Thyroid gland (tissue), 4 donors: ENCODE measurements around the gene ACTL8. TPM values are rescaled to one million over a fixed set of nuclear protein-coding genes. Genes with fewer than 3 reads are reported as not detected.

ENCODE experiments used
- DNase-seq, 2 donors: peaks; one replicate each; pipeline ENCODE4 v3.0.0-alpha.2; 2019
- H3K27ac ChIP-seq, 3 donors: fragments of 200-600 bp; sonication (generic); 1 replicate in 2 of 3; 2 replicates in 1 of 3; pipeline ENCODE4 v1.5.1; 2016 to 2019; ENCODE audit warnings: mild to moderate bottlenecking in 1 of 3, moderate library complexity in 1 of 3
- H3K27me3 ChIP-seq: fragments of 200-600 bp; sonication (generic); one replicate; pipeline ENCODE4 v1.5.1; 2019
- H3K36me3 ChIP-seq, 2 donors: fragments of 200-600 bp; sonication (generic); one replicate each; pipeline ENCODE4 v1.5.1; 2016 to 2019
- H3K4me1 ChIP-seq, 2 donors: fragments of 200-600 bp; sonication (generic); one replicate each; pipeline ENCODE4 v1.5.1; 2017 to 2019
- H3K4me3 ChIP-seq, 3 donors: fragments of 200-600 bp; sonication (generic); replicated peaks in 1 of 3; 1 replicate in 2 of 3; 2 replicates in 1 of 3; pipeline ENCODE4 v1.5.1; 2016; ENCODE audit warnings: mild to moderate bottlenecking in 1 of 3
- H3K9me3 ChIP-seq: fragments of 200-600 bp; sonication (generic); one replicate; pipeline ENCODE4 v1.5.1; 2017
- POLR2A ChIP-seq, 2 donors: fragments of 450-650 bp; IDR thresholded peaks; one replicate each; pipeline ENCODE4 v1.6.1; 2017; ENCODE audit warnings: antibody characterized with exemption in 2 of 2, mild to moderate bottlenecking in 2 of 2, moderate library complexity in 1 of 2
- WGBS, 2 donors: methylation state at CpG; one replicate each; pipeline ENCODE4 v1.1.5; 2017; 5-methylcytosine and 5-hydroxymethylcytosine counted together
- intact Hi-C: fragments of 100-400 bp; cut with DNase I; formaldehyde crosslinking; loops from one replicate; pipeline ENCODE4 v1.15.1; 2023
- total RNA-seq, 4 donors: library from RNA; depleted of rRNA; stranded (reverse); fragments of >200 nt; gene quantifications; one replicate each; pipeline ENCODE4 v1.2.3, GENCODE V29; 2016
- TF ChIP-seq, protein P1 (sequence below), 6 experiments: fragments of 200-600 bp in 3 of 6; fragments of 450-650 bp in 3 of 6; sonication (generic) in 3 of 6; IDR thresholded peaks; one replicate each; pipeline ENCODE4 v1.5.1; 2016 to 2019; ENCODE audit warnings: antibody characterized with exemption in 6 of 6, mild to moderate bottlenecking in 2 of 6, inconsistent platforms in 1 of 6, moderate library complexity in 1 of 6

The ACTL8 gene
- total RNA-seq, 4 donors from 2014 or later = not detected

DNA sequence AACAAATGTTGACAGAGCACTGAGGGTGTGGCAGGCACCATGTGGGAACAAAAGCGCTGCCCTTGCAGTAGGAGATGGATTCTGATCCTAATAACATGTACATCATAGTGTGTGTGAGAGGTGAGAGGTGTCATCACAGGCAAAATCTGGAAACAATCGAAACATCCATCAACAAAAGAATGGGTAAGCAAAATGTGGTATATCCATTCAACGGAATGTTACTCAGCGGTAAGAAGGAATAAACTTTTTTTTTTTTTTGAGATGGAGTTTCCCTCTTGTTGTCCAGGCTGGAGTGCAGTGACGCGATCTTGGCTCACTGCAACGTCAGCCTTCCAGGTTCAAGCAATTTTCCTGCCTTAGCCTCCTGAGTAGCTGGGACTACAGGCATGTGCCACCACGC lies 112.3 kb downstream of the ACTL8 start:
- intact Hi-C loops = no loop called here

DNA sequence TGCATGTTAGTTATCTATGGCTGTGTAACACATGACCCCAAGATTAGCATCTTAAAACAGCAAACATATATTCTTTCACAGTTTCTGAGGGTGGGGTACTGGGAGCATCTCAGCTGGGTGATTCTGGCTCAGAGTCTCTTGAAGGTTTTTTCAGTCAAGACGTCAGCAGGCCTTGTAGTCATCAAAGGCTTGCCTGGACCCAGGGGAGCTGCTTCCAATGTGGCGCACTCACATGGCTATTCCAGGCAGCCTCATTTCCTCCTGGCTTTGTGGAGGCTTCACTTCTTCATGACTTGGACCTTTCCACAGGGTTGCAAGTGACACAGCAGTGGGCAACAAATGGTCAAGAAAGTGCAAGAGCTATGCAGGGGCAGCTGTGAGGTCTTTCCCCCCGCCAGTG lies 114.7 kb downstream of the ACTL8 start:
- intact Hi-C loops = no loop called here

More for the DNA sequence above, 112.3 kb downstream of the ACTL8 start:
- TF ChIP-seq, protein P1, sequence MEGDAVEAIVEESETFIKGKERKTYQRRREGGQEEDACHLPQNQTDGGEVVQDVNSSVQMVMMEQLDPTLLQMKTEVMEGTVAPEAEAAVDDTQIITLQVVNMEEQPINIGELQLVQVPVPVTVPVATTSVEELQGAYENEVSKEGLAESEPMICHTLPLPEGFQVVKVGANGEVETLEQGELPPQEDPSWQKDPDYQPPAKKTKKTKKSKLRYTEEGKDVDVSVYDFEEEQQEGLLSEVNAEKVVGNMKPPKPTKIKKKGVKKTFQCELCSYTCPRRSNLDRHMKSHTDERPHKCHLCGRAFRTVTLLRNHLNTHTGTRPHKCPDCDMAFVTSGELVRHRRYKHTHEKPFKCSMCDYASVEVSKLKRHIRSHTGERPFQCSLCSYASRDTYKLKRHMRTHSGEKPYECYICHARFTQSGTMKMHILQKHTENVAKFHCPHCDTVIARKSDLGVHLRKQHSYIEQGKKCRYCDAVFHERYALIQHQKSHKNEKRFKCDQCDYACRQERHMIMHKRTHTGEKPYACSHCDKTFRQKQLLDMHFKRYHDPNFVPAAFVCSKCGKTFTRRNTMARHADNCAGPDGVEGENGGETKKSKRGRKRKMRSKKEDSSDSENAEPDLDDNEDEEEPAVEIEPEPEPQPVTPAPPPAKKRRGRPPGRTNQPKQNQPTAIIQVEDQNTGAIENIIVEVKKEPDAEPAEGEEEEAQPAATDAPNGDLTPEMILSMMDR (IDR thresholded peaks at IDR 0.05) = no peak
- TF ChIP-seq POLR2A (IDR thresholded peaks at IDR 0.05) = no peak
- H3K27ac ChIP-seq = no peak overlapping the region
- no peaks in the 10 kb centered on the region for H3K9me3 ChIP-seq
- no peaks in the 10 kb centered on the region for H3K36me3 ChIP-seq
- DNase-seq = no peak
- H3K27me3 ChIP-seq = no peaks in the 10 kb centered on the region
- 93 to 95% methylated on average over 8 of the region's 8 CpGs for WGBS, 2 donors
- no peaks in the 10 kb centered on the region for H3K4me1 ChIP-seq
- no peak overlapping the region for H3K4me3 ChIP-seq

DNA sequence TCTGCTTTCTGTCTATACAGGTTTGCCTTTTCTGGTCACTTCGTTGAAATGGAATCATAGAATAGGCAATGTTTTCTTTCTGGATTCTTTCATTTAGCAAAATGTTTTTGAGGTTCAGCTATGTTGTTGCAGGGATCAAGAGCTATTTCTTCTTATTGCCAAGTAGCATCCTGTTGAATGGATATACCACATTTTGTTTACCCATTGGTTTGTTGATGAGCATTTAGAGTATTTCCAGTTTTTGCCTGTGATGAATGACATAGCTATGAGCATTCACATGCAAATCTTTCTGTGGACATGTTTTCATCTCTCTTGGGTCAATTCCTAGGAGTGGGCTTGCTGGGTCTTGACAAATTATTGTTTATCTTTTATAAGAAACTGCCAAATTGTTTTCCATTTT lies 115.5 kb downstream of the ACTL8 start:
- TF ChIP-seq, protein P1 (IDR thresholded peaks at IDR 0.05) = no peak
- no peak for TF ChIP-seq POLR2A (IDR thresholded peaks at IDR 0.05)
- H3K27me3 ChIP-seq = no peaks in the 10 kb centered on the region

More for the DNA sequence above, 114.7 kb downstream of the ACTL8 start:
- Histone ChIP-seq H3K4me1 (no peaks in the 10 kb centered on the region), H3K4me3 (no peak overlapping the region), H3K36me3 (no peaks in the 10 kb centered on the region), H3K27ac (no peak overlapping the region), H3K27me3 (no peaks in the 10 kb centered on the region), H3K9me3 (no peaks in the 10 kb centered on the region)
- no peak for DNase-seq
- 57 to 62% methylated on average over 3 of the region's 3 CpGs for WGBS, 2 donors
- TF ChIP-seq, protein P1 (IDR thresholded peaks at IDR 0.05) = no peak
- TF ChIP-seq POLR2A (IDR thresholded peaks at IDR 0.05) = no peak

DNA sequence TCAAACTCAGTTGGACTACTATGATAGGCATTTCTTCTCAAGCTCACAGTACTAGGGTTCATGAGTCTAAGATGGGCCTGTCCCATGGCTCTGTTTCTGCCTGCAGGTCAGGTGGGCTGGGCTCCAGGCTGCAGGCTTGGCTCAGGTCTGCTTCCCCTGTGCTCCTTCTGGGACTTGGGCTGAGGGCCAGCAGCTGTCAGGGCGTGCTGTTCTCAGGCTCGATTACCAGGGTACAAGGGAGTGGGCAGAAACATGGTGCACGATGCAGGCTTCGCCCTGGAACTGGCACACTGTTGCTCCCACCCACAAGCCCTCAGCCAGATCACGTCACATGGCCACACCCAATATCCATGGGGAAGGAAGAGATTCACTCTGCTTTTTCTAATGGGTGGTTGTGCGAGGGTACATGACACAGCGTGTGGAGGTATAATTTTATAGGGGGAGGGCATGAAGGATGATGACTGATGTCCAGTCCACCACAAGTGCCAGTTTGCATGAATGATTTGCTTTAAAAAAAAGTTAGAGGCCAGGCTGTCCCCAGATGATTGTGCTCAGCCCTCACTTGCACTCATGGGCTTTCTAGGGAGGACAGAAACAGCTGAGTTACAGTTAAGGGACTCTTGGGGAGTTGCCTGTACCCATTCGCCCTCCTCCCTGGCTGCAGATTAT lies 118.0 kb downstream of the ACTL8 start:
- TF ChIP-seq POLR2A (IDR thresholded peaks at IDR 0.05) = no peak
- TF ChIP-seq, protein P1 (IDR thresholded peaks at IDR 0.05) = no peak
- Histone ChIP-seq H3K4me3 (no peak overlapping the region), H3K27ac (no peak overlapping the region), H3K9me3 (no peaks in the 10 kb centered on the region), H3K4me1 (no peaks in the 10 kb centered on the region), H3K27me3 (no peaks in the 10 kb centered on the region), H3K36me3 (no peaks in the 10 kb centered on the region)
- intact Hi-C loops = no loop called here
- WGBS, 2 donors = 70 to 72% methylated on average over 7 to 8 of the region's 8 CpGs
- no peak for DNase-seq

More for the DNA sequence above, 115.5 kb downstream of the ACTL8 start:
- Histone ChIP-seq H3K4me1 (no peaks in the 10 kb centered on the region), H3K36me3 (no peaks in the 10 kb centered on the region), H3K27ac (no peak overlapping the region), H3K4me3 (no peak overlapping the region), H3K9me3 (no peaks in the 10 kb centered on the region)
- intact Hi-C loops = no loop called here
- DNase-seq = no peak
- 87 to 97% methylated on average over 1 of the region's 1 CpG for WGBS, 2 donors

DNA sequence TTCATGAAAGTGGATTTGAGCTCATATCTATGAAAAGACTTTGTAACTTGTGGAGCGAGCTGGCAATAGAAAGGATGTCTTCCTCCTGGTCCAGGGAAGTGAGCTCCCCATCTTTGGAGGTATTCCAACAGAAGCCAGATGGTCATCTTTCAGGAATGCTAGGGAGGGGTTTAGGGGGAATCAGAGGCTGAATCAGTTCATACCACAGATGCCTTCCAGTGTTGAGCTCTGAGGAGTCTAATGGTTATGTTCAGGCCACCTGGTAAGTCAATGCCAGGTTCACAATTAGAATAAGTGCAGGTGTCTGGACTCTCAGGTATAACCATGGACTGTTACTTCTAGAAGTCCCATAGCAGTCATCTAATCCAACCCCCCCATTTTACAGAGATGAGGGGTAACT lies 119.1 kb downstream of the ACTL8 start:
- Histone ChIP-seq H3K4me3 (no peak overlapping the region), H3K27me3 (no peaks in the 10 kb centered on the region), H3K9me3 (no peaks in the 10 kb centered on the region), H3K36me3 (no peaks in the 10 kb centered on the region), H3K4me1 (no peaks in the 10 kb centered on the region), H3K27ac (no peak overlapping the region)
- 88 to 90% methylated on average over 1 of the region's 1 CpG for WGBS, 2 donors
- intact Hi-C loops = no loop called here
- no peak for DNase-seq
- TF ChIP-seq, protein P1 (IDR thresholded peaks at IDR 0.05) = no peak
- TF ChIP-seq POLR2A (IDR thresholded peaks at IDR 0.05) = no peak
